IMR-90 (cell line): ENCODE data around the gene ATP2C2. TPM values are rescaled to one million over a fixed set of nuclear protein-coding genes. Genes with fewer than 3 reads are reported as not detected.
A peak's percentile ranks its signal among the peaks of the same experiment; 100 is the strongest.

Experiments
- ATAC-seq: fragments of 200-7000 bp; cut with Tn5 transposase; 2 replicates; pipeline ENCODE4 v1.9.1; 2020; ENCODE audit warnings: low read depth, mild to moderate bottlenecking, moderate library complexity
- BruUV-seq: library from RNA; stranded (reverse); fragments of 400-500 nt; replicated peaks from 2 replicates; lab custom pipeline; 2021; lab: Mats Ljungman, UMichigan
- CTCF ChIA-PET: fragments of 300-600 bp; formaldehyde crosslinking; extraction: SDS; loops from one replicate; lab custom pipeline; 2021; ENCODE audit warnings: antibody characterized with exemption; lab: Yijun Ruan, JAX
- POLR2A ChIA-PET: fragments of 300-600 bp; sonication (Branson Sonifier 250); formaldehyde crosslinking; loops from one replicate; lab custom pipeline; 2022; ENCODE audit warnings: antibody characterized with exemption; ENCODE audit not compliant: unreplicated experiment; lab: Charles Lee
- DNase-seq: peaks from one replicate; pipeline ENCODE4 v3.0.0; 2013
- H2AFZ ChIP-seq: replicated peaks from 2 replicates; pipeline ENCODE3; 2013; ENCODE audit warnings: low read length, mild to moderate bottlenecking; ENCODE audit not compliant: poor library complexity
- H2AK5ac ChIP-seq: 2 replicates; pipeline ENCODE4 v1.6.1; 2013; ENCODE audit warnings: low read depth, low read length, inconsistent platforms
- H2AK9ac ChIP-seq: replicated peaks from 2 replicates; pipeline ENCODE3; 2013; ENCODE audit warnings: mild to moderate bottlenecking, low read depth, low read length, moderate library complexity; ENCODE audit not compliant: poor library complexity
- H2BK120ac ChIP-seq: 2 replicates; pipeline ENCODE4 v1.6.1; 2013; ENCODE audit warnings: low read depth, low read length, inconsistent platforms
- H2BK15ac ChIP-seq: 3 replicates; pipeline ENCODE4 v1.6.1; 2013; ENCODE audit warnings: low read depth, low read length, inconsistent platforms
- H2BK20ac ChIP-seq: 2 replicates; pipeline ENCODE4 v1.6.1; 2013; ENCODE audit warnings: low read depth, mild to moderate bottlenecking, inconsistent platforms, low read length, moderate library complexity
- H2BK5ac ChIP-seq: 2 replicates; pipeline ENCODE4 v1.6.1; 2013; ENCODE audit warnings: mild to moderate bottlenecking, low read depth, low read length, inconsistent platforms; ENCODE audit not compliant: poor library complexity, severe bottlenecking
- H3K14ac ChIP-seq: replicated peaks from 2 replicates; pipeline ENCODE4 v1.6.1; 2013; ENCODE audit warnings: low read depth, low read length, inconsistent platforms
- H3K18ac ChIP-seq: 2 replicates; pipeline ENCODE4 v1.6.1; 2013; ENCODE audit warnings: low read depth, low read length, control low read depth
- H3K23ac ChIP-seq: 2 replicates; pipeline ENCODE4 v1.6.1; 2013; ENCODE audit warnings: low read depth, low read length, inconsistent platforms
- H3K27ac ChIP-seq: 2 replicates; pipeline ENCODE4 v1.5.1; 2013; ENCODE audit warnings: mild to moderate bottlenecking, control low read depth, low read length; ENCODE audit not compliant: insufficient read depth
- H3K27me3 ChIP-seq: 2 replicates; pipeline ENCODE4 v1.6.1; 2013; ENCODE audit warnings: low read length; ENCODE audit not compliant: control insufficient read depth, insufficient read depth
- H3K36me3 ChIP-seq: 2 replicates; pipeline ENCODE4 v1.6.1; 2013; ENCODE audit warnings: low read length, mixed read lengths; ENCODE audit not compliant: control insufficient read depth, insufficient read depth
- H3K4ac ChIP-seq: 2 replicates; pipeline ENCODE4 v1.6.1; 2013; ENCODE audit warnings: low read depth, low read length, inconsistent platforms
- H3K4me1 ChIP-seq: 2 replicates; pipeline ENCODE4 v1.6.1; 2013; ENCODE audit warnings: low read length, mixed read lengths; ENCODE audit not compliant: control insufficient read depth, insufficient read depth
- H3K4me2 ChIP-seq: 2 replicates; pipeline ENCODE4 v1.6.1; 2013; ENCODE audit warnings: low read depth, mild to moderate bottlenecking, control low read depth, low read length, moderate library complexity
- H3K4me3 ChIP-seq: 2 replicates; pipeline ENCODE4 v1.5.1; 2013; ENCODE audit warnings: low read depth, mild to moderate bottlenecking, control low read depth, low read length, moderate library complexity; ENCODE audit not compliant: insufficient read depth
- H3K56ac ChIP-seq: 2 replicates; pipeline ENCODE4 v1.6.1; 2013; ENCODE audit warnings: low read length, inconsistent platforms; ENCODE audit not compliant: insufficient read depth; ENCODE audit errors: extremely low read depth
- H3K79me1 ChIP-seq, 2 experiments: 2 replicates each; pipeline ENCODE4 v1.6.1; 2013; ENCODE audit warnings: low read length in 2 of 2, inconsistent platforms in 1 of 2, low read depth in 1 of 2
- H3K9ac ChIP-seq: 2 replicates; pipeline ENCODE4 v1.6.1; 2013; ENCODE audit warnings: low read depth, low read length, control low read depth
- H3K9me1 ChIP-seq: 2 replicates; pipeline ENCODE4 v1.6.1; 2013; ENCODE audit warnings: low read length, inconsistent platforms; ENCODE audit not compliant: insufficient read depth
- H3K9me3 ChIP-seq: 2 replicates; pipeline ENCODE4 v1.6.1; 2013; ENCODE audit warnings: low read length; ENCODE audit not compliant: control insufficient read depth, insufficient read depth
- H4K20me1 ChIP-seq: 2 replicates; pipeline ENCODE4 v1.6.1; 2013; ENCODE audit warnings: low read length, inconsistent platforms; ENCODE audit not compliant: insufficient read depth
- H4K5ac ChIP-seq: 2 replicates; pipeline ENCODE4 v1.6.1; 2013; ENCODE audit warnings: mild to moderate bottlenecking, low read depth, low read length, control low read depth
- H4K8ac ChIP-seq, 2 experiments: 2 replicates each; pipeline ENCODE4 v1.6.1; 2013; ENCODE audit warnings: low read depth in 2 of 2, low read length in 2 of 2, control low read depth in 1 of 2, inconsistent platforms in 1 of 2
- H4K91ac ChIP-seq: 2 replicates; pipeline ENCODE4 v1.6.1; 2013; ENCODE audit warnings: low read depth, low read length, inconsistent platforms; ENCODE audit not compliant: insufficient read depth
- BHLHE40 ChIP-seq: fragments of 150-350 bp; IDR thresholded peaks from 2 replicates; pipeline ENCODE4 v1.6.1; 2016; ENCODE audit warnings: mild to moderate bottlenecking, low read depth, low read length
- CEBPB ChIP-seq: IDR thresholded peaks from 2 replicates; pipeline ENCODE4 v1.6.1; 2012; ENCODE audit warnings: low read depth, low read length, improper control_type of control experiment
- CHD1 ChIP-seq: IDR thresholded peaks from 2 replicates; pipeline ENCODE4 v1.6.1; 2012; ENCODE audit warnings: low read depth, low read length, improper control_type of control experiment
- MAFK ChIP-seq: IDR thresholded peaks from 2 replicates; pipeline ENCODE4 v1.6.1; 2012; ENCODE audit warnings: low read depth, low read length, improper control_type of control experiment
- MXI1 ChIP-seq: IDR thresholded peaks from 2 replicates; pipeline ENCODE4 v1.6.1; 2012; ENCODE audit warnings: low read depth, mild to moderate bottlenecking, low read length, moderate library complexity, borderline replicate concordance
- RCOR1 ChIP-seq: IDR thresholded peaks from 2 replicates; pipeline ENCODE4 v1.6.1; 2012; ENCODE audit warnings: mild to moderate bottlenecking, low read length, improper control_type of control experiment; ENCODE audit not compliant: insufficient replicate concordance
- WGBS, 2 experiments: methylation state at CpG; one replicate each; pipeline versions ENCODE4 v1.1.5 to v1.1.7; 2013; ENCODE audit warnings: missing lambda C conversion rate in 2 of 2; ENCODE audit not compliant: insufficient read length in 1 of 2; ENCODE audit errors: extremely low coverage in 2 of 2; 5-methylcytosine and 5-hydroxymethylcytosine counted together
- dilution Hi-C: fragments of 300-500 bp; cut with HindIII; formaldehyde crosslinking; loops from one replicate; pipeline ENCODE4 v1.14.3; 2018; ENCODE audit warnings: low sequenced_read_pairs; ENCODE audit not compliant: unreplicated experiment
- in situ Hi-C: fragments of 300-500 bp; cut with MboI; formaldehyde crosslinking; loops from 3 replicates; pipeline ENCODE4 v1.14.3; 2019; ENCODE audit warnings: low sequenced_read_pairs, inconsistent platforms, mixed read lengths
- intact Hi-C: fragments of 100-400 bp; cut with micrococcal nuclease; formaldehyde crosslinking; loops from 2 replicates; pipeline ENCODE4 v1.10.0; 2022
- polyA plus RNA-seq, 3 experiments: library from polyadenylated mRNA; depleted of rRNA; stranded (reverse); fragments of >200 nt; gene quantifications; 2 replicates each; pipeline ENCODE4 v1.2.3, GENCODE V29; 2012; ENCODE audit warnings: low replicate concordance in 1 of 3
- total RNA-seq: library from RNA; depleted of rRNA; stranded (reverse); fragments of >200 nt; gene quantifications from 2 replicates; pipeline ENCODE4 v1.2.3, GENCODE V29; 2012

Gene ATP2C2
- total and polyA plus RNA-seq, 2 of the 4 experiments (the other 2 are of a cell fraction) = not detected

GRCh38 chr16:84438971-84439696 is 70.8 kb downstream of the ATP2C2 start:
- no peak for TF ChIP-seq RCOR1
- TF ChIP-seq CHD1 = no peak
- no peak for TF ChIP-seq MAFK
- TF ChIP-seq MXI1 = no peak
- TF ChIP-seq CEBPB = no peak
- no peak for TF ChIP-seq BHLHE40
- dilution Hi-C loops (no loop called here), in situ Hi-C loops (no loop called here), intact Hi-C loops (no loop called here)
- Histone ChIP-seq H3K9me3 (no peaks in the 10 kb centered on the region; the same call in 1 of the 2 replicates), H3K56ac (no peak overlapping the region), H4K91ac (no peak overlapping the region), H3K4me1 (no peaks in the 10 kb centered on the region), H3K27me3 (peaks cover 32% of the 10 kb centered on the region), H3K14ac (no peak overlapping the region), H4K5ac (no peak overlapping the region), H2AK5ac (no peak overlapping the region), H2BK20ac (no peak overlapping the region), H2BK5ac (no peak overlapping the region), H3K79me1 (no peaks in the 10 kb centered on the region), H2BK15ac (no peak overlapping the region), H3K9me1 (no peaks in the 10 kb centered on the region), H3K18ac (no peak overlapping the region), H3K4me3 (no peak overlapping the region), H3K4me2 (no peak overlapping the region), H3K27ac (no peak overlapping the region), H2AFZ (peak overlapping the region; percentile 26), H2AK9ac (no peak overlapping the region), H2BK120ac (no peak overlapping the region), H4K20me1 (no peaks in the 10 kb centered on the region), H3K23ac (no peak overlapping the region), H4K8ac (no peak overlapping the region), H3K36me3 (no peaks in the 10 kb centered on the region), H3K9ac (no peak overlapping the region), H3K4ac (no peak overlapping the region)
- POLR2A ChIA-PET = interaction anchor here (0.5 kb wide), 1 partner anchor 17 kb away, joined by 5 read pairs; no protein-coding TSS in a partner anchor
- BruUV-seq = no TSS peak
- DNase-seq = no peak
- no peak for ATAC-seq
- 20% methylated on average over 1 of the region's 15 CpGs; no CpG with 5 or more reads in 1 of the 2 experiments for WGBS, 2 experiments
- CTCF ChIA-PET = no interaction called here
